Body of pancreas (tissue), 4 donors: Measurements from ENCODE around the gene PLEKHA8. TPM values are rescaled to one million over a fixed set of nuclear protein-coding genes. Genes with fewer than 3 reads are reported as not detected.

Experiments
- ATAC-seq: fragments of 150-250 bp; one replicate; pipeline ENCODE4 v1.9.1; 2016
- DNase-seq, 4 donors: peaks; one replicate each; pipeline ENCODE4 v3.0.0-alpha.2; 2019
- H3K27ac ChIP-seq, 4 donors: fragments of 200-600 bp; sonication (generic); 1 replicate in 3 of 4; 2 replicates in 1 of 4; pipeline versions ENCODE4 v1.5.1 to v1.6.1; 2016 to 2019; ENCODE audit warnings: mild to moderate bottlenecking in 1 of 4, mixed read lengths in 1 of 4, moderate library complexity in 1 of 4
- H3K27me3 ChIP-seq, 2 donors: fragments of 200-600 bp; sonication (generic); one replicate each; pipeline ENCODE4 v1.6.0; 2016; ENCODE audit warnings: mild to moderate bottlenecking in 1 of 2
- H3K36me3 ChIP-seq, 2 donors: fragments of 200-600 bp; sonication (generic); replicated peaks in 1 of 2; 2 replicates each; pipeline ENCODE4 v1.5.1; 2016; ENCODE audit warnings: low read depth in 2 of 2; ENCODE audit not compliant: insufficient read depth in 1 of 2
- H3K4me1 ChIP-seq: fragments of 200-600 bp; sonication (generic); one replicate; pipeline ENCODE4 v1.6.0; 2016
- H3K4me3 ChIP-seq, 2 donors: fragments of 200-600 bp; sonication (generic); 1 replicate in 1 of 2; 2 replicates in 1 of 2; pipeline ENCODE4 v1.5.1; 2016 to 2019
- H3K9me3 ChIP-seq, 3 donors: fragments of 200-600 bp; sonication (generic); 1 replicate in 2 of 3; 2 replicates in 1 of 3; pipeline ENCODE4 v1.5.1; 2016
- CTCF ChIP-seq, 7 experiments: fragments of 450-650 bp in 4 of 7; fragments of 200-600 bp in 3 of 7; sonication (generic) in 3 of 7; IDR thresholded peaks; one replicate each; pipeline ENCODE4 v1.5.1; 2016 to 2019; ENCODE audit warnings: antibody characterized with exemption in 7 of 7
- POLR2A ChIP-seq, 3 donors: fragments of 450-650 bp; IDR thresholded peaks; one replicate each; pipeline ENCODE4 v1.6.1; 2016; ENCODE audit warnings: antibody characterized with exemption in 3 of 3, mild to moderate bottlenecking in 2 of 3
- WGBS, 2 donors: methylation state at CpG; one replicate each; pipeline ENCODE4 v1.1.5; 2017; 5-methylcytosine and 5-hydroxymethylcytosine counted together
- intact Hi-C: fragments of 100-400 bp; cut with DNase I; formaldehyde crosslinking; loops from one replicate; pipeline ENCODE4 v1.15.1; 2023
- total RNA-seq, 2 donors: library from RNA; depleted of rRNA; stranded (reverse); fragments of >200 nt; gene quantifications; one replicate each; pipeline ENCODE4 v1.1.0, GENCODE V29; 2016

The PLEKHA8 gene
- total RNA-seq, 2 donors from 2014 or later, result 6.7 to 8.2 TPM

GRCh38 chr7:30083334-30083733 lies 55.1 kb downstream of the PLEKHA8 start:
- ATAC-seq (no peak), DNase-seq (no peak)
- 64% methylated on average over 1 of the region's 1 CpG for WGBS, 2 donors
- Histone ChIP-seq H3K4me3 (no peak overlapping the region), H3K9me3 (no peaks in the 10 kb centered on the region), H3K4me1 (no peaks in the 10 kb centered on the region), H3K27me3 (no peaks in the 10 kb centered on the region), H3K36me3 (no peaks in the 10 kb centered on the region), H3K27ac (no peak overlapping the region)
- intact Hi-C loops, result no loop called here
- TF ChIP-seq CTCF (IDR thresholded peaks at IDR 0.05) (no peak), POLR2A (IDR thresholded peaks at IDR 0.05) (no peak)

GRCh38 chr7:30084212-30084611 lies 56.0 kb downstream of the PLEKHA8 start:
- DNase-seq, result no peak
- no peaks in the 10 kb centered on the region for H3K4me1 ChIP-seq
- no peak overlapping the region for H3K4me3 ChIP-seq
- TF ChIP-seq POLR2A (IDR thresholded peaks at IDR 0.05) (no peak), CTCF (IDR thresholded peaks at IDR 0.05) (no peak)
- 88 to 95% methylated on average over 3 of the region's 3 CpGs for WGBS, 2 donors
- H3K27ac ChIP-seq, result no peak overlapping the region
- intact Hi-C loops, result no loop called here
- H3K36me3 ChIP-seq, result no peaks in the 10 kb centered on the region
- H3K9me3 ChIP-seq, result no peaks in the 10 kb centered on the region
- no peak for ATAC-seq
- H3K27me3 ChIP-seq, result no peaks in the 10 kb centered on the region

- Histone ChIP-seq H3K36me3 (no peaks in the 10 kb centered on the region), H3K9me3 (no peaks in the 10 kb centered on the region), H3K4me1 (no peaks in the 10 kb centered on the region), H3K27me3 (no peaks in the 10 kb centered on the region), H3K4me3 (no peak overlapping the region), H3K27ac (no peak overlapping the region)
- intact Hi-C loops, result no loop called here
- ATAC-seq (no peak), DNase-seq (no peak)
- TF ChIP-seq POLR2A (IDR thresholded peaks at IDR 0.05) (no peak), CTCF (IDR thresholded peaks at IDR 0.05) (no peak)
Observed at GRCh38 chr7:30086529-30086928, 58.3 kb downstream of the PLEKHA8 start.

- H3K9me3 ChIP-seq, result no peaks in the 10 kb centered on the region
- no peak overlapping the region for H3K4me3 ChIP-seq
- DNase-seq (no peak), ATAC-seq (no peak)
- no peaks in the 10 kb centered on the region for H3K4me1 ChIP-seq
- TF ChIP-seq CTCF (IDR thresholded peaks at IDR 0.05), result no peak
- no peak for TF ChIP-seq POLR2A (IDR thresholded peaks at IDR 0.05)
- H3K27me3 ChIP-seq, result no peaks in the 10 kb centered on the region
- H3K36me3 ChIP-seq, result no peaks in the 10 kb centered on the region
- intact Hi-C loops, result no loop called here
- H3K27ac ChIP-seq, result no peak overlapping the region
Observed at GRCh38 chr7:30087371-30087770, 59.2 kb downstream of the PLEKHA8 start.

- Histone ChIP-seq H3K4me3 (no peak overlapping the region), H3K36me3 (no peaks in the 10 kb centered on the region), H3K27ac (no peak overlapping the region), H3K9me3 (no peaks in the 10 kb centered on the region), H3K27me3 (no peaks in the 10 kb centered on the region), H3K4me1 (no peaks in the 10 kb centered on the region)
- ATAC-seq, result no peak
- intact Hi-C loops, result no loop called here
- no peak for DNase-seq
- no peak for TF ChIP-seq CTCF (IDR thresholded peaks at IDR 0.05)
- no peak for TF ChIP-seq POLR2A (IDR thresholded peaks at IDR 0.05)
Observed at GRCh38 chr7:30088362-30088761, 60.1 kb downstream of the PLEKHA8 start.
